Stimulated activated CD8-positive, alpha-beta memory T cell treated with anti-CD3 and anti-CD28 coated beads, Interleukin-12 subunit alpha, Interleukin-12 subunit beta, amount 100 ng/mL, for 24 hours (primary cell): ENCODE measurements around the gene KIRREL3.

Experiments
- DNase-seq: peaks from one replicate; pipeline ENCODE4 v3.0.0-alpha.2; 2020; ENCODE audit errors: extremely low read depth

Gene KIRREL3

GRCh38 chr11:127000291-127000968 lies at the start of gene KIRREL3:
Gene KIRREL3, minus strand, starts transcription at chr11:127000770.
- no peak for DNase-seq

GRCh38 chr11:127050186-127050585 lies 49.6 kb upstream of the KIRREL3 start:
- no peak for DNase-seq

- DNase-seq, result no peak
Observed at GRCh38 chr11:127049486-127049885, 48.9 kb upstream of the KIRREL3 start.

- no peak for DNase-seq
Observed at GRCh38 chr11:127044535-127044934, 44.0 kb upstream of the KIRREL3 start.

DNA sequence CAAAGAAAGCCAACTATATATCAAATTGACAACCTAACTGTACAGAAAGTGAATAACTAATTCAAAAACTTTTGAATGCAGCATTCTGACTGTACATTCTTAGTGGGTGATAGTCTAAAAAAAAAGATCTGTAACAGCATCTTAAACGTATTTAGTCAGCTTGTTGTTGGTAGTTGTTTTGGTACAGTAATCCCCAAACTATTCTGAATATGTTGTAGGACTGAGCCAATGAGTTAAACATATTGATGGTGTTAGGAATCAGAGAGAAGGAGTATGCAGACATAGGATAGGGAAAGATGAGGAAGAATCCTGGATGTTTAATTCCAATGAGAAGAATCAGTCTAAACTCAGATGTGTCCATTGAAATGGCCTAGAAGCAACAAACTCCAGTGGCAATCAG lies 41.9 kb upstream of the KIRREL3 start:
- no peak for DNase-seq

DNA sequence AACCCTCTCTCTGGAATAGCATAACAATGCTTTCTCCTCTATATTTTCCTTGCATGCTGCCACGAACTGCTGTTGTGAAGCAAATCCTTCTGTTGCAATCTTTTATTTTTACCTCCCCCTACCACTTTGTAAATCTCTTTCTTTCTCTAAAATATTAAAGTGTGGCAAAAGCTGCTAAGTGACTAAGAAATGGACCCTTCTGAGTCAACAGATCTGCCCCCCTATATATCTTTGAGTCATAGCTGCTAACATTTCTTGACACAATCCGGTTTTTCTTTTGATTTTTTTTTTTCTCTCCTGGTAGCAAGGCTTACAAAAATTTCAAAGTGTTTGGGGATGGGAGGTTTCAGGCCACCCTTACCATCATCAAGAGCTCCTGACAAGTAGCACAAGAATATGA lies 39.0 kb upstream of the KIRREL3 start:
- DNase-seq, result no peak

- DNase-seq, result no peak
Observed at GRCh38 chr11:127037596-127037995, 37.0 kb upstream of the KIRREL3 start.

- DNase-seq, result no peak
Observed at GRCh38 chr11:127037001-127037400, 36.4 kb upstream of the KIRREL3 start.

DNA sequence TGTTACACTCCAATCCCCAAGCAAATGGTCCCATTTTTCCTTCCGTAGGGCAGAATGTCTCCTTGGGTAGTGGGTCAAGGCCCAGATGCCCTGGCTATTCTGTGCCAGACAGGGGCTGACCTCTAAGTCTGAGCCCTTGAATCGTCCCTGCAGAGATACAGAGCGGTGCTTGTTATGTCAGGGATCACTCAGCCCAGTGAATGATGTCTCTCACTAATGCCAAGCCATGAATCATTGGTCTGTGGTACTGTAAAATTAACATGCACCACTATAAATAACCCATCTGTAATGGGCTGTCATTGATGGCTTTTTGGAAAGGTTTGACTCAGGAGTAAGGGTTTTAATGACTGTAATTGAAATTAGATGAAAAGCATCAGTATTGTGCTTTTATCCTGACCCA lies 35.3 kb upstream of the KIRREL3 start:
- no peak for DNase-seq

- DNase-seq, result no peak
Observed at GRCh38 chr11:127034973-127035372, 34.4 kb upstream of the KIRREL3 start.

- no peak for DNase-seq
Observed at GRCh38 chr11:127028648-127029047, 28.1 kb upstream of the KIRREL3 start.

GRCh38 chr11:127027789-127028188 lies 27.2 kb upstream of the KIRREL3 start:
- DNase-seq, result no peak

DNA sequence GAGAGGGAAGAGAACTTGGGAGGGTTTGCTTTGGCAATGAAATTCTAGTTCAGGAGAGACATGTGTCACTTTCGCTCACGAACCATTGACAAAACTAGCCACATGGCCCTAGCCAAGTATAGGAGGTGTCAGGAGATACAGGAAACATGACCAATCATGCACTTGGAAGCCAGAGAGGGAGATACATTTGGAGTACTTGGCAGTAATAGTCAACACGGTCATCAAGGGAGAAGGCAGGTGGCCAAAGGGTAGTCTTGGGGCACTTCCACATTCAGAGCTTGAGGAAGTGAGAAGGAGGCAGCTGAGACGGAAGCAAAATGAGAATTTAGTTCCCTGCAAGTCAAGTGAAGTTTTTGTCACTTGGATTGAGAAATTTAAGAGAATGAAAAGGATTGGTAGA lies 26.4 kb upstream of the KIRREL3 start:
- DNase-seq, result no peak

DNA sequence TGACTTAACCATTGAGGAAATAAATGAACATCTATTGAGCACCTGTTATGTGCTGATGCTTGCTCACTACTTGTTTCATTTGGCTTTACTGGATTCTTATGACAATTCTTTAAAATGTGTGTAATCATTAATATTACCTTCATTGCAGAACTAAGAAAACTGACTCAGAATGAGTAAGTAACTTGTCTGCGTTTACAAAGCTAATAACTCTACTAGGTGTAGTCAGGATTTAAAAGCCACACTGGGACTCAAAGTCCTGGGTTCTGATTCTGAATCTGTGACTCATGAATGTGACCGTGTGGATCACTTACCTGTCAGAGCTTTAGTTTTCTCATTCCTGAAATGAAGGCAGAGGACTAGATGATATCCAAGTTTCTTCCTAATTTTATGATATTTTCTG lies 23.4 kb upstream of the KIRREL3 start:
- DNase-seq, result no peak

DNA sequence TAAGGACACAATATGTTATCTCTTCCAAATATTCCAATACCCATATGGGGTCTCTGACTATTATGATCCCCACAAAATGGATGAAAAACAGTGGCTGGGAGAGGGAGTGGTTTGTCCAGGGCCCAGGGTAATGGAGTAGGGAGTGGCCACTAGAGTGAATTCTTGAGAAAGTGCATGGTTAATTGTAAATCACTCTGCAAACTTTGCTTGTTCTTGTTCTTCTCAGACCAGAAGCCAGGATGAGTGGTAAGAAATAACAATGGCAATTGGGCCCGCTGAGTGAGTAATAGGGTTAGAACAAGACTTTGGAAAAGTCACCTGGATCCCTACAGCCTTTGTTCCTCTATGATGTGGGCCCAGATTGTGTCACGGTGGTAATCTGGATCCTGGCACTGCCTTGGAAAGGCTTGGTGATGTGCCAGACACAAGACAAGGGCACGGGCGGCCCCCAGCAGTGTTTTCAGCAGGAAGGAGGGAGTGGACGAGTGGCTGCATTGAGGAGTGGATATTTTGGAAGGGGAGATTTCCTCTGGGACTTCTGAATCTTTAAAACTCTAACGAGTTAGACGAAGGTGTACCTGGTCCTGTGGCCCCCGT lies 18.2 kb upstream of the KIRREL3 start:
- DNase-seq, result no peak

GRCh38 chr11:127017482-127017881 lies 16.9 kb upstream of the KIRREL3 start:
- no peak for DNase-seq

GRCh38 chr11:127013550-127013949 lies 13.0 kb upstream of the KIRREL3 start:
- no peak for DNase-seq

GRCh38 chr11:127006311-127006710 lies 5.7 kb upstream of the KIRREL3 start:
- no peak for DNase-seq

DNA sequence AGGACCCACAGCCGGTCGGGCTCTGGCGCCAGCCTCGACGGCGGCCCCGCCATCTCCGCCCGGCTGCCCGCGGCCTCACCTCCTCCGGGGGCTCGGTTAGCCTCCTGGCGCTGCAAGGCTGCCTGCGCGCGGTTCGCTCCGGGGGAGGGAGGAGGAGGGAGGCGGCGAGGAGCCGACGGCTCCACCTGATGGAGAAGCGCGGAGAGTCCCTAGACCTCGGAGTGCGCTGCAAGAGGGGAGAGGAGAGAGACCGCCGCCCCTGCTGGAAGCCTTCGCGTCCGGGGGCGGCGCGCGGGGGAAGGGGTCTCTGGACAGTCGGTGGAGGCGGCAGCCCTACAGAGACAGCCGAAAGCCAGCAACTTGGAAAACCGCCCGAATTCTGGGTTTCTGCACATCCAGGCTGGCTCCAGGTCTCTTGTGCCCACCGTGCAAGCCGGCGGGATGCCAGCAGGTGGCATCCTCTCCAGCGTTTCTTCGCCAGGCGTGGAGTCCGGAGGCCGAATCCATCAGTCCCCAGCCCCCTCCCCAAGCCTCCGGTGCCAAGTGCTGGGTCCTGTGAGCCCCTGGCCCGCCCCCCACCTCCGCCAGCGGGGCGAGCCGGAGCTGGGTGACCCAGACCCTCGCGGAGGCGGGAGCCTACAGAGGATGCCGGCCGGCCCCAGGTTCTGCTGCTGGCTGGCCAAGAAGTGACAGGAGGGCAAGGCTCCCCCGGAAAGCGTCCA lies 2.9 kb upstream of the KIRREL3 start:
- no peak for DNase-seq

GRCh38 chr11:127002669-127003259 lies 2.2 kb upstream of the KIRREL3 start:
- DNase-seq, result no peak

- no peak for DNase-seq
Observed at GRCh38 chr11:127000981-127001380, 411 bp upstream of the KIRREL3 start.

DNA sequence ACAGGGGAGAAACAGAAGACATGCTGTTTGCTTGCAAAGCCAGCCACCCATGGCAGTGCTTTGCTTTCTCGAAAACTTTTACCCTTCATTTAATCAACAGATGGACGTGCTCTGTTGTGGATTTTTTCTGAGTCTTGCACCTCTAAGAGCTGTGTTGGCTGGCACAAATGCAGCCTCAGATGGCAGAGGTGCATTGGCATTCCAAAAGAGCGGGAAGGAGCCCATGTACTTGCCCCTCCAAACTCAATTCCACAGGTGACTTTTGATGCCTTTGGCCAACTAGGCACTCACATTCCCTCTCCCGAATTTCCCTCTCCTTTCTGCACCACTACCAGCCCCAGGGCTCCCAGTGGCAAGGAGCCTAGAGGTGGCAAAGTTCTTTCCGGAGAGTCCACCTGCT lies 1.2 kb downstream of the KIRREL3 start:
- DNase-seq, result no peak

DNA sequence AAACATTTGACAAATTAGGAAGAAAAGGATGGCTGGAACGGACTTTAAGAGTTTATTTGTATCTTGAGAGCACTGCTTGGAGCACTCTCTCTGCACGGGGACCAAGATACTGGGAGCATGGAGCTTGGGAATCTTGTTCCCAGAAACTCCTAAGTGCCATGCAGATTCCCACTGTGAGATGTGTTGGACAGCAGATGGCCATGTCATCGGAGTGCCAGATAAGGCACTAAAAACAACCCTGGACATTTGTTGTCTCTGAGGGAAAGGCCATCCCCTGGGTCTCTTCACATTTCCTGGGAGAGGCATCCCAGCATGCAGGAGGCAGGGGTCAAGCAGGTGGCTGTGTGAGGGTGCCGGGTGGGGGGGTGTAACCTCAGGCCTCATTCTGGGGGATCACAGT lies 2.9 kb downstream of the KIRREL3 start:
- DNase-seq, result no peak
